GM18907 (cell line): Measurements from ENCODE around the gene HECW1.
A peak's percentile ranks its signal among the peaks of the same experiment; 100 is the strongest.
"Not testable (repeated sequence)": the region's sequence is repeated elsewhere in the genome, so short reads cannot be mapped to it uniquely, and the experiment has no call there.

Experiments
- ATAC-seq: cut with Tn5 transposase; IDR thresholded peaks from one replicate; pipeline ENCODE4 v1.9.1; 2021; ENCODE audit warnings: mild to moderate bottlenecking, moderate library complexity; ENCODE audit not compliant: unreplicated experiment

The HECW1 gene

GRCh38 chr7:43560742-43561330 lies 448.4 kb downstream of the HECW1 start:
- ATAC-seq, result no peak

DNA sequence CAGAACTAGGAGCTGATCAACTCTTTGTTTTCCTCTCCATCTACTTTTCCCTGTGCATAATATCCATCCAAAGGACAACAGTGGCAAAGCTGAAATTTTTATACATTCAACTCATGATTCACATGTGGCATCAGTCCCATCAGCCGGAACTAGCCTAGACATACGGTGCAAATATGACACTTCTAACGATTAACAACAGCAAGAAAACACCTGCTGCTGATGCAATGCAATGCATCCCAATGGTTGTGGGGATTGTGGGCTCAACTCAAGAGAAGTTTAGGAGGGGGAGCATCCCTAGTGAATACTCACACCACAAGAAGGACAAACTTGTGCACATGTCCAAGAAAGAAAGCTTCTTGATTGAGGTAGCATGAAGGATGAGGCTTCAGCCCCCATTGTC lies 449.9 kb downstream of the HECW1 start:
- no peak for ATAC-seq

- ATAC-seq, result no peak
Observed at GRCh38 chr7:43565786-43566185, 453.3 kb downstream of the HECW1 start.

GRCh38 chr7:43568529-43568928 lies 456.1 kb downstream of the HECW1 start:
- no peak for ATAC-seq

DNA sequence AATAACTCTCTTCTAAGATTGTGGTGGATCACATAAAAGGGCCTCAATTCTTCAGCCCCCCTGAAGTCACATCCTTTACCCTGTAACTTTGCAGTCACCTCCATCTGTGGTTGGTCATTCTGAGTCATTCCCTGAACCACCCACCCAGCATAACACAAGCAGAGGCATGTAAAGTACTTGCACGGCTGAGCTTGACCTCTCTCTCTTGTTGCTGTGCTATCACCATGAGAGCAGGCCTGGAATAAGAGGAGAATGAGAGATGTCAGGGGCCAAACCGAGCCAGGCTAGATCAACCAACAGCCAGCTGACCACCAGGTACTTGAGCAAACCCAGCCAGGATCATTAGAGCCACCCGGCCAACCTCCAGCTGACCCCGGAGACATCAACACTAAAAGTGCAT lies 457.0 kb downstream of the HECW1 start:
- ATAC-seq, result peak; percentile 83

GRCh38 chr7:43570688-43571365 lies 458.4 kb downstream of the HECW1 start:
- ATAC-seq, result peak; percentile 62

GRCh38 chr7:43572516-43573049 lies 460.1 kb downstream of the HECW1 start:
- ATAC-seq, result peak; percentile 57

DNA sequence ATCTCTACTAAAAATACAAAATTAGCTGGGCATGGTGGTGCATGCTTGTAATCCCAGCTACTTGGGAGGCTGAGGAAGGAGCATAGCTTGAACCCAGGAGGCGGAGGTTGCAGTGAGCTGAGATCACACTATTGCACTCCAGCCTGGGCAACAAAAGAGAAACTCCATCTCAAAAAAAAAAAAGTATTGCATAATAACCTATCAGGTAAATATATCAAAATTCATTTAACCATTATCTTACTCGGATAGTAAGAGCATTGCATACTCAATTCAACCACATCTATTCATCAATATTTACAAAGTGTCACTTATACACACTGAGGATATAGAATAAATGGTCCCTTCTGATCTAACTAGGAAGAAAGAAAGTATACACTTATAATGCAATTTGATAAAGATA lies 461.4 kb downstream of the HECW1 start:
- not testable (repeated sequence) for ATAC-seq

- ATAC-seq, result no peak
Observed at GRCh38 chr7:43575506-43575905, 463.1 kb downstream of the HECW1 start.

GRCh38 chr7:43576241-43576640 lies 463.8 kb downstream of the HECW1 start:
- no peak for ATAC-seq

DNA sequence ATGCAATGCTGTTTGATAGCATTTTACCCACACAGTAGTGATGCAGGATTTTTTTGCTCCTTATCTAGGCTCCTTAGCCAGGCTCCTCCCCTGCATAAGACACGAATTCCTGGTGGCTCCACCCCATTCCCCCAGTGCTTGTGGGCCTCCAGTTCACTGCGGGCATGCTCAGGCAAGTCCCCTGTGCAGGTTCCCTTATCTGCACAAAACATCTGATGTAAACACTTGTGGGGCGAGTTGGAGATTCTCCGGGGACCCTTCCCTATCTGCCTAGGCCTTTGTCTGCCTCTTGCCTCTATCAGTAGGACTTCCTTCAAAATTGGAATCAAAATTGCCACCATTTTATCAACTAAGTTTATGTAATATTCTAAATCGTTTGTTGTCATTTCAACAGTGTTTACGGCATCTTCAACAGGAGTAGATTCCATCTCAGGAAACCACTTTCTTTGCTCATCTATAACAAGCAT lies 465.1 kb downstream of the HECW1 start:
- ATAC-seq, result no peak

- ATAC-seq, result peak; percentile 67
Observed at GRCh38 chr7:43582503-43583423, 470.3 kb downstream of the HECW1 start, which contains the start of gene STK17A. STK17A (plus strand) TSS chr7:43583108; CDS start chr7:43583244, 136 bp downstream.

DNA sequence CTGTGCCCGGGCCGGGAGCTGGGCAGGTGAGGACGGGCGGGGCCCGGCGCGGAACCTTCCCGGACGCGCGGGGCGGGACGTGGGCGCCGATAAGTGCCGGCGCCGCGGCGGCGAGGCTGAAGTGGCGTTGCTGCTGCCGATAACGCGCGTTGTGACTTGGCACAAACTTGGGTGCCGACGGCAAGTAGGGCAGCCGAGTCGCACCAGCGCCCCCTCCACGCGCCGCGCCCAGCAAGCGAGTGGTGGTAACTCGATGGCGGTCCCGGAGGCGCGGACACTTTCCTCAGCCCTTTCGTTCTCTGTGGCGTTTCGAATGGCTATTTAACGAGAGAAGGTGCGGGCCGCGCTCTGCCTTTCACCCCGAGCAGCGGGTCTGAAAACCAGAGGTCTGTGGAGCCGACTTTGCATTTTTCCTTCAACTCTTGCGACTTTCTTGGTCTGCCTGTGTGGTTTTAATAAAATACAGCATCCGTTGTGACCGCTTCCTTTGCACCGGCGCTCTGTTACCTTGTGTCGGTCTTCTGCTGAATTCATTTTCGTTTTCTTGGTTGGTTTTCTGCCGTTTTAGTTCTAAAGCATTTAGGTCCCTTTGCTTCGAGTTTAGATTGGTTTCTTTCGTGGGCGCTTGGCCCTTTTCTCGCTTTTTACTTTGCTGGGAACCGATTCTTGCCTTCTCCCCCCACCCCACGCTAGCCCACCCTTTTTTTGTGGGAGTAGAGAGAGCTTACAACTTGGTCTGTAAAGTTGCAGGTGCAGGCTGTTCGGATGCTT lies 471.2 kb downstream of the HECW1 start:
- peak; percentile 26 for ATAC-seq

- no peak for ATAC-seq
Observed at GRCh38 chr7:43584195-43584586, 471.7 kb downstream of the HECW1 start.

GRCh38 chr7:43584733-43585132 lies 472.3 kb downstream of the HECW1 start:
- not testable (repeated sequence) for ATAC-seq

GRCh38 chr7:43585562-43585961 lies 473.1 kb downstream of the HECW1 start:
- ATAC-seq, result no peak

- ATAC-seq, result no peak
Observed at GRCh38 chr7:43586251-43586900, 473.9 kb downstream of the HECW1 start.

DNA sequence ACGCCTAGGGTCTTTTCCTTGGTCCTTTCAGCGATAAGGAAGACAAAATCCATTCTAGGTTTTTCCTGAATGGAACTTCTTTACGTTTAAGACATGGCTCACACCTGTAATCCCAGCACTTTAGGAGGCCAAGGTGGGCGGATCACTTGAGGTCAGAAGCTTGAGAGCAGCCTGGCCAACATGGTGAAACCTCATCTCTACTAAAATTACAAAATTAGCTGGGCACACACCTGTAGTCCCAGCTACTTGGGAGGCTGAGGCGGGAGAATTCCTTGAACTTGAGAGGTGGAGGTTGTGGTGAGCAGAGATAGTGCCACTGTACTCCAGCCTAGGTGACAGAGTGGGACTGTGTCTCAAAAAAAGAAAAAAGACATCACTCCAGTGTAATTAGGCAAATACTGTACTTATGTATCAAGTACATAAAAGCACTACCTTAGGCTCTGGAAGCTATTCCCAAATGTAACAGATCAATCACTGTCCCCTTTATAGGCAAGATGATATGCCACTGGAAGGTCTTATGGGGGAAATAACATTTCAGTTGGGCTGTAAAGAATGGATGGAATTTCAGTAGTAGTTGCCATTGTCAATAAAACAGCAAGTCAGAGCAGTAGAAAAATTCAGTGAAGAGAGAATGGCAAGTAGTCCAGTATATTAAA lies 476.2 kb downstream of the HECW1 start:
- ATAC-seq, result no peak

GRCh38 chr7:43589133-43589478 lies 476.7 kb downstream of the HECW1 start:
- ATAC-seq, result no peak

GRCh38 chr7:43589728-43590127 lies 477.3 kb downstream of the HECW1 start:
- ATAC-seq, result no peak
